Activated T-helper 17 cell treated with anti-CD3 and anti-CD28 coated beads, Interleukin-2, amount 50 U/mL, for 72 hours (primary cell): Measurements from ENCODE around the gene BBS9. TPM values are rescaled to one million over a fixed set of nuclear protein-coding genes. Genes with fewer than 3 reads are reported as not detected.

Source experiments
- ATAC-seq: fragments of 150-1000 bp; cut with Tn5 transposase; replicated peaks from 2 replicates; pipeline ENCODE4 v1.10.0; 2021; ENCODE audit warnings: mild to moderate bottlenecking, moderate library complexity
- H3K27ac Mint-ChIP-seq: one replicate; pipeline ENCODE4 v1.8.0; 2022; ENCODE audit warnings: mixed read lengths
- H3K27me3 Mint-ChIP-seq: one replicate; pipeline ENCODE4 v1.8.0; 2022; ENCODE audit warnings: mixed read lengths
- H3K36me3 Mint-ChIP-seq: one replicate; pipeline ENCODE4 v1.8.0; 2022; ENCODE audit warnings: low read depth, mild to moderate bottlenecking, mixed read lengths
- H3K4me1 Mint-ChIP-seq: one replicate; pipeline ENCODE4 v1.8.0; 2022; ENCODE audit warnings: mixed read lengths
- H3K4me3 Mint-ChIP-seq: one replicate; pipeline ENCODE4 v1.8.0; 2022; ENCODE audit warnings: mild to moderate bottlenecking, mixed read lengths
- H3K9me3 Mint-ChIP-seq: one replicate; pipeline ENCODE4 v1.8.0; 2022; ENCODE audit warnings: mixed read lengths
- total RNA-seq, 2 donors: library from RNA; stranded (reverse); gene quantifications; one replicate each; pipeline ENCODE4 v1.2.3, GENCODE V29; 2022

Gene BBS9
- total RNA-seq, 2 donors from 2014 or later, result 11.3 to 14.4 TPM

DNA sequence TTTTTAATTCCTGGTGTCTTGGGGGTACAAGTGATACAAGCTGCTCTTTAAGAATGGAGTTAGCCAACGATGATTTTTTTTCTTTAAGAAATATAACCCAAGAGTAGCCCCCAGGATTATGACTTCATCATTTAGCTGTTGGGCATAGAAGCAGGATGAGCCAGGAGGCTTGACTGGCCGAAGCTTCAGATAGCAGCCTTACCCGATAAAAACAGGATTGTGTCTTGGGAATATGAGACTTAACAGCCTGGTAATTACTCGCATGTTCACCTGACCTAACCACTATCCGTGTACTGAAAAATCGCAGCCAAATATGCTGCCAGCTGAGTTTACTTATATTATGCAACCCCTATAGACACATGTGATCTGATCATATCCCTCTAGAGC lies 430.0 kb downstream of the BBS9 start:
- Mint-ChIP-seq H3K4me3 (no peak overlapping the region), H3K9me3 (no peaks in the 10 kb centered on the region), H3K4me1 (no peaks in the 10 kb centered on the region), H3K27me3 (no peaks in the 10 kb centered on the region), H3K36me3 (no peaks in the 10 kb centered on the region), H3K27ac (no peak overlapping the region)
- ATAC-seq, result no peak

DNA sequence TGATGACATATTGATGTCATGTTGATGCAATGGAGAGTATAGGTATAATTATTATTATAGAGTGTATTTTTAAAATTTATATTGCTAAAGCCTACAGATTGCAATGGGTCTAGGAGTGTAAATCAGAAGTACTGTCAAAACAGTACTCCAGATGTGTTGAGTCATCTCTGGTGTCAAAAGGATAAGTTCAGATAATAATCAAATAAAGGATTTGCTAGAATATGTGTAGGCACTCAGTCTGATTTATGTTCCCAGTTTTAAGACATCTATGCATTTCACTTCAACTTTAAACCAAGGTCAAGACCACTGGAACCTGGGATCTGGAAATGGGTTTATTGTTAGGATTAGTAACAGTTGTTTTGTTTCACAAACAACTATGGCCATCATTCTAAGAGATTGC lies 433.6 kb downstream of the BBS9 start:
- Mint-ChIP-seq H3K36me3 (no peaks in the 10 kb centered on the region), H3K27me3 (no peaks in the 10 kb centered on the region), H3K9me3 (no peaks in the 10 kb centered on the region), H3K4me1 (no peaks in the 10 kb centered on the region), H3K27ac (no peak overlapping the region), H3K4me3 (no peak overlapping the region)
- no peak for ATAC-seq

DNA sequence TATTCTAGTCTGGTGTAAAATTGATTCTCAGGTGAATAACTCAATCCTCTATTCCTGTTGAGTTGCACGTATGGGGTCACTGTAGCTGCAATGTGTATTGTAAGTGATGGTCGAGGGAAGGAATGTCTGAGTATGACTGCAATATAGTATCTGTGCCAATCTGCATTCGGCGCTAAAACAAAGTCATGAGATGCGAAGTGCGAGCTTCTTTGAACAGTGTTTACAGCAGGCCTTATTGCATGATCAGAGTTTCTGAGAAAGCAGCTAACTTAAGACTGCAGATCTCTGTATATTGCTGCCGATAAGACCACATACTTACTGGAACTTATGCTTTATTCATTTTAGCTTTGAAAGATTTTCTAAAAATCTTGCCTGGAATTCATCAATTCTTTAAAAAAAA lies 434.3 kb downstream of the BBS9 start:
- no peak overlapping the region for H3K27ac Mint-ChIP-seq
- no peak for ATAC-seq
- no peaks in the 10 kb centered on the region for H3K4me1 Mint-ChIP-seq
- H3K4me3 Mint-ChIP-seq, result no peak overlapping the region
- H3K36me3 Mint-ChIP-seq, result no peaks in the 10 kb centered on the region
- H3K27me3 Mint-ChIP-seq, result no peaks in the 10 kb centered on the region
- H3K9me3 Mint-ChIP-seq, result no peaks in the 10 kb centered on the region

DNA sequence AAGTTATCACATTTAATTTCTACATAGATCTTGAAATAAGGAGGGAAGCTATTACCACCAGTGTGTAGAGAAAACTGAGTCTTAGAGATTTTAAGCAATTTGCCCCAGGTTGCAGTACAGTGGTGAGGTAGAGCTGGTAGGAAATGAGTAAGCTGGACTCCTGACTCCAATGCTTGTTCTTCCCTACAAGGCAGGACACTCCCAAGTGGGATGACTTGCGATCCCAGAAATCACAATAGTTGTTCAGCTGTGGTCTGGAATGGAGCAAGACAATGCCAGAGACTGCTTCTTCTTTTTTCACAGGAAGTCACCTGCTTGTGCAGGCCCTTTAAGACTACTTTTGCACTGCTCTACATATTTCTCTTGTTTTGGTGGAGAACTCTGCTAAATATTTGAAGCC lies 448.8 kb downstream of the BBS9 start:
- no peak overlapping the region for H3K4me3 Mint-ChIP-seq
- peaks cover 11% of the 10 kb centered on the region for H3K36me3 Mint-ChIP-seq
- H3K9me3 Mint-ChIP-seq, result peaks cover 11% of the 10 kb centered on the region
- H3K27ac Mint-ChIP-seq, result no peak overlapping the region
- no peaks in the 10 kb centered on the region for H3K27me3 Mint-ChIP-seq
- H3K4me1 Mint-ChIP-seq, result no peaks in the 10 kb centered on the region
- no peak for ATAC-seq

DNA sequence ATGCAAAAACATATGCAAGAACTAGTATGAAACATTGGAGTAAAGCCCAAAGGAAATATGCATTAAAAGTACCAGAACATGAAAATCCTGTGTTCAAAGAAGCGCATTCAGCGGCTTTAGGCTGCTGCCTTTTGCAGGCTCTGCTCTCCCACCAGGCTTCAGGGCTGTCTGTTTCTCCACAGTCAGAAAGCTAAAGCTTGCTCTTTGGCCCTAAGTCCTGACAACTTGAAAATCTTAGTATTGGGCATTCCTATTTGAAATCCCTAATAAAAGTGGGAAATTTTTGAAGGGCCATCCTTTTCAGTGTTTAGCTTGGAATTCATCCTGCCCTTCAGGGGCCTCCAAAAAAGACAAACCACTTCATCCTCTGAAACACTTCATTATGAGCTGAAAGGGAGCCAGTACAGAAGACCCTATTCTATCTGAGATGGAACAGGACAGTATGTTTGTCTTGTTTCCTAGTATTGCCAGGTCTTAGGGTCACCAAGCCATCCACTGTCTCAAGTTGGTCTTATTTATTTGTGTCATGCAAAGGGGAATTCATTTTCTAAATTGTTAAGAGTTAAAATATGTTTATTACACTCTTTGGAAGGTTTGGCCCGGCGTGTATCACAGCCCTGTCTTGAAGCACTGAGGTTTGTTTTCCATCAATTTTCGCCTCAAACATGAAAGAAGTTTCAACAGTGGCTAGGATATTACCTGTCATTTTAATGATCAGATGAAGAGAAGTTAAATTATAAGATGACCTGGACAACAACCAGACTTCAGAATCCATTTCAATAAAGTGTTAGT lies 449.7 kb downstream of the BBS9 start:
- Mint-ChIP-seq H3K36me3 (peaks cover 11% of the 10 kb centered on the region), H3K27ac (no peak overlapping the region), H3K4me3 (no peak overlapping the region), H3K9me3 (peaks cover 5% of the 10 kb centered on the region), H3K4me1 (no peaks in the 10 kb centered on the region), H3K27me3 (no peaks in the 10 kb centered on the region)
- no peak for ATAC-seq

DNA sequence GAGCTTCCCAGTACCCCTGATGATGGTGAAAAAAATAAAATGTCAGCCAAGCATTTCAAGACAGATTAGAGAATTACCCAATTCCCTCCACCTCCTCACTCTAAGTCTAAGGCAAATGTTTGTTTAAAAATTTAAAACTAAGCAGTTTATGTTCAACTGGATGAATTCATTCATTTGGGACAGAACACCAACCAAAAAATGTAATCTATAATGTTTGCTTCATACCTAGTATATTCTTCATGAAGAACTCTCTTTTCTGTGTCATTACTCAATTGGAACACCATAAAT lies 450.3 kb downstream of the BBS9 start:
- no peak overlapping the region for H3K27ac Mint-ChIP-seq
- H3K4me3 Mint-ChIP-seq, result no peak overlapping the region
- no peak for ATAC-seq
- peaks cover 11% of the 10 kb centered on the region for H3K36me3 Mint-ChIP-seq
- peaks cover 5% of the 10 kb centered on the region for H3K9me3 Mint-ChIP-seq
- H3K4me1 Mint-ChIP-seq, result no peaks in the 10 kb centered on the region
- no peaks in the 10 kb centered on the region for H3K27me3 Mint-ChIP-seq

DNA sequence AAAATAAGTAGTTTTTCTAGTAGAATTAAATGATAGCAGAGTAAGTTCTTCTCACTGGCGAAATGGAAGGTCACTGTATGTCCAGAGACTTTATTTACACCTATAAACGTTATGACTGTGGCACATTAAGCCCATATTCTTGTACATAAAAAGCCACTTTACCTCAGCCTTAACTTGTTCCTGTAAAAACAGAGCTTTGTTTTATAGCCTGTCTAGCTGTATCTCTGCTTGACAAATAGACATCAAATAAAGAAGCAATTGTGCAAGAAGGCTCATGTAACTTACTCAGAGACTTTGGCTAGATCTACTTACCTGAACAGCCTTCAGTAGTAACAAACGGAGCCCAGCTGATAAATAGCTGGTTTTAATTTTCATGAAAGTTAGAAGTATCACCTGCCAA lies 451.9 kb downstream of the BBS9 start:
- H3K9me3 Mint-ChIP-seq, result peaks cover under 1% of the 10 kb centered on the region
- H3K27ac Mint-ChIP-seq, result no peak overlapping the region
- no peak overlapping the region for H3K4me3 Mint-ChIP-seq
- ATAC-seq, result no peak
- H3K27me3 Mint-ChIP-seq, result no peaks in the 10 kb centered on the region
- no peaks in the 10 kb centered on the region for H3K4me1 Mint-ChIP-seq
- no peaks in the 10 kb centered on the region for H3K36me3 Mint-ChIP-seq

DNA sequence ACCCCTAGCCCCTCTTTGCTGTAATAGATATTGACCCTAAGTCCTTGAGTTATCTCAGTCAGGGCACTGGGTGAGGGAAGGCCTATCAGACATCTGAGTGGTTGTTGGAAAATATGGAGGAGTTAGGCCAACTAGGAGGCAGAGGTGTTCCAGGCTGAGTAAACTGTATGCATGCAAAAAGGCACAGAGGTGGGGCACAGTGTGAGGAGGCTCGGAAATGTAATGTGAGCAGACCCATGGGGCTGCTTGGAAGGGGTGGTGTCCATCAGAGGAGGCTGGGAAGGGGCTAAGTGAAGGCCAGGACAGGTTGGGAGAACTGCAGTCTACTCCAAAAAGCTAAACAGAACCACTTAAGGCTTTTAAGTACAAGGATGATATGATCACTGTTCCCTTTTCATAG lies 452.7 kb downstream of the BBS9 start:
- ATAC-seq, result no peak
- no peaks in the 10 kb centered on the region for H3K9me3 Mint-ChIP-seq
- no peaks in the 10 kb centered on the region for H3K4me1 Mint-ChIP-seq
- H3K27ac Mint-ChIP-seq, result no peak overlapping the region
- H3K27me3 Mint-ChIP-seq, result no peaks in the 10 kb centered on the region
- no peaks in the 10 kb centered on the region for H3K36me3 Mint-ChIP-seq
- no peak overlapping the region for H3K4me3 Mint-ChIP-seq

DNA sequence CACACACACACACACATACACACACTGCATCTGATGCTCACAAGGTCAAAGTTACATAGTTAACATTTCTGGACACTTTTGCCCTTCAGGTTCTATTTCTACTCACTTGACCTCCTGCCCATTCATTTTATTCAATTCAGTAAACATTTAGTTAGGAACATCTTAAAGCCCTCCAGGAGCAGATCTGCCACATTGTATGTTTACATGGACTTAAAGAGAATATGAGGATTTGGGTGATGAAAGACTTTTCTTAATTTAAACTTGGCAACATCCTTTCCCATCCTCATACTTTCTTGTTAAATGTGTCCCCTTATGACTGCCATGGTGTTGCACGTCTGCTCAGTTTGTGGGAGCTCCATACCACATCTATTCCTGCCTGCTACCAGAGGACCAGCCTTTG lies 453.2 kb downstream of the BBS9 start:
- H3K27ac Mint-ChIP-seq, result no peak overlapping the region
- no peaks in the 10 kb centered on the region for H3K9me3 Mint-ChIP-seq
- no peaks in the 10 kb centered on the region for H3K36me3 Mint-ChIP-seq
- no peak overlapping the region for H3K4me3 Mint-ChIP-seq
- H3K27me3 Mint-ChIP-seq, result no peaks in the 10 kb centered on the region
- no peaks in the 10 kb centered on the region for H3K4me1 Mint-ChIP-seq
- no peak for ATAC-seq

DNA sequence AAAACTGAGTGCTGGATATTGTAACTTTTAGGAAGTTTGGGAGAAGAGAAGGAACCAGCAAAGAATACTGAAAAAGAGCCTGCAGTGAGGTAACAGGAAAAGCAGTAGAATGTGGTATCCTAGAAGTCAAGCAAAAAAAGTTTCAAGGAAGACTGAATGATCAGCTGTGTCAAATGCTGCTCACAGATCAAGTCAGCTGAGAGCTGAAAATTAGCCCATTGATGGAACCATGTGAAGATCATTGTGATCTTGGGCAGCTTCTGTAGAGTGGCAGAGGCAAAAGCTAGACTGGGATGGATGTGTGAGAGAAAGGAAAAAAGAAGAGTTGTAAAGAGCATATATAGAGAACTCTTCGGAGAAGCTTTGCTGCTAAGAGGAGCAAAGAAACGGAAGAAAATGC lies 460.5 kb downstream of the BBS9 start:
- Mint-ChIP-seq H3K4me3 (no peak overlapping the region), H3K4me1 (no peaks in the 10 kb centered on the region), H3K27me3 (no peaks in the 10 kb centered on the region), H3K36me3 (no peaks in the 10 kb centered on the region), H3K9me3 (peaks cover 3% of the 10 kb centered on the region), H3K27ac (no peak overlapping the region)
- no peak for ATAC-seq

DNA sequence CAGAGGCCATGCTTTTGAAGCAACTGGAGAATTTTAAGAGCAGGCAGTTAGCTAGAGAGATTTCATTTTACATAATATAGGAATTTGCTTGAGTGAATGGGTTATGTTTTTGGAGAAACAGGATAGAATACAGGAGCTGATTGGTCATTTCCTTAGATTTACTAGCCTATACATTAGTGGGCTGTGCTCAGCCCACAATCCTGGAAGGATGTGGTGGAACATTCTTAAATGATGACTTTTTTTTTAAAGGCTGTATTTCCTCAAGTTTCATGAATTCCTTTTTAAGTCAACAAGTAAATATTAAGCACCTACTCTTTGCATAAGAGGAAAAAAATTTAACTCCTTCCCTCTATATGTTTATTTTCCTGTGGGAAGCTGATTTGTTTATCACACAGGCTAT lies 461.6 kb downstream of the BBS9 start:
- no peak for ATAC-seq
- peaks cover 3% of the 10 kb centered on the region for H3K9me3 Mint-ChIP-seq
- no peaks in the 10 kb centered on the region for H3K27me3 Mint-ChIP-seq
- no peak overlapping the region for H3K27ac Mint-ChIP-seq
- no peak overlapping the region for H3K4me3 Mint-ChIP-seq
- H3K36me3 Mint-ChIP-seq, result no peaks in the 10 kb centered on the region
- no peaks in the 10 kb centered on the region for H3K4me1 Mint-ChIP-seq

DNA sequence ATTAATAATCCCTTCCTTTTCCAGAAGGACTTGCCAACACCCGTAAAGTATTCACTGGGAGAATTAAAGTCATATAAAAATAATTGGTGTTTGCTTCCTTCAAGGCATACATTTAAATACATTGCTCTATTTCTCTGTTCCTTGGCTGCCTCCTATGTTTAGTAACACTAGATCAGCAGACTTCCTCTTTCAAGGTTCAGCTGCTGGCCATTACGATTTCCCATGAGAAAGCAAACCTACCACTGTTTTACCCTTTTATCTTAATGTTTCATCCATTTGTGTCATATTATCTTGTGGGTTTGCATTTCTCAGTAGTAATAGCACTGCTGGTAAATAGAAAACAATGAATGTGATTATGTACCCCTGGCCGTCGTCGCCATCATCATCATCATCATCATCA lies 462.1 kb downstream of the BBS9 start:
- H3K9me3 Mint-ChIP-seq, result peaks cover 3% of the 10 kb centered on the region

DNA sequence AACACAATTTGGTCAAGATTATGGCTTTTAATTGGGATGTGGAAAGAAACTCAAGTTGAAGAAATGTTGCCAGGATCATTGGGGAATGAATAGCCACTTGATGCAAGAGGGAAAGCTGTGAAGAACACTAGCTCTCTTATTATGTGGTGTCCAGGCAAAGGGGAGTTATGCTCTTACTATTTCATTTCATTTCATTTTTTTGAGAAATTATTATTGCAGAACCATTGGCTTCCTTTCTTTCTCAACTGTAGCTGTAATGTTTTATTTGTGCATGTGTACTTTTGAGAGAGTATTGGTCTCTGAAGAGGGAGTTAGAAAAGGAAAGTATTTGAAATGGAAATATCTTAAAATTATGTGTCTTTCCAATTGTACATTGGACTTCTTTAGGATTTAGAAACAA lies 463.4 kb downstream of the BBS9 start:
- Mint-ChIP-seq H3K27ac (no peak overlapping the region), H3K9me3 (peaks cover 3% of the 10 kb centered on the region), H3K27me3 (no peaks in the 10 kb centered on the region), H3K36me3 (no peaks in the 10 kb centered on the region), H3K4me1 (no peaks in the 10 kb centered on the region), H3K4me3 (no peak overlapping the region)
- ATAC-seq, result no peak

More for the DNA sequence above, 462.1 kb downstream of the BBS9 start:
- H3K4me3 Mint-ChIP-seq, result no peak overlapping the region
- no peaks in the 10 kb centered on the region for H3K36me3 Mint-ChIP-seq
- no peak for ATAC-seq
- no peaks in the 10 kb centered on the region for H3K27me3 Mint-ChIP-seq
- no peaks in the 10 kb centered on the region for H3K4me1 Mint-ChIP-seq
- no peak overlapping the region for H3K27ac Mint-ChIP-seq

DNA sequence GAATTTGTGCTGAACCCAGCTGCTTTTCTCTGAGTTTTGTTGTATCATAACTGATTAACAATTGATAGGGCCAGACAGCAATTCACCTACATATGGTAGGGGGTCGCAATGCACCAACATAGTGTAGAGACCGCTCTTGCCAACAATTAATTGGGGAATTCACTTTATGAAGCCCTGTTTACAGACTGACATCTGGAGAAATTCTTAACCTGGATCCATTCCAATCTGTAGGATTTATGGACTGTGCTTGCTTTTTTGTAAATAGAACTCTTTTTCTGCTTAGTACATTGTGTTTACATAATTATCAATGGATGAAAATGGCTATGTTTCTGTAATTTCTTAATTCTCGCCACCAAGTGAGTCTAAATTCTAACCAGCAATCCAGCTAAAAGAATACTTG lies 464.2 kb downstream of the BBS9 start:
- H3K4me1 Mint-ChIP-seq, result no peaks in the 10 kb centered on the region
- ATAC-seq, result no peak
- H3K27ac Mint-ChIP-seq, result no peak overlapping the region
- H3K36me3 Mint-ChIP-seq, result no peaks in the 10 kb centered on the region
- no peaks in the 10 kb centered on the region for H3K27me3 Mint-ChIP-seq
- H3K9me3 Mint-ChIP-seq, result peaks cover 3% of the 10 kb centered on the region
- no peak overlapping the region for H3K4me3 Mint-ChIP-seq

DNA sequence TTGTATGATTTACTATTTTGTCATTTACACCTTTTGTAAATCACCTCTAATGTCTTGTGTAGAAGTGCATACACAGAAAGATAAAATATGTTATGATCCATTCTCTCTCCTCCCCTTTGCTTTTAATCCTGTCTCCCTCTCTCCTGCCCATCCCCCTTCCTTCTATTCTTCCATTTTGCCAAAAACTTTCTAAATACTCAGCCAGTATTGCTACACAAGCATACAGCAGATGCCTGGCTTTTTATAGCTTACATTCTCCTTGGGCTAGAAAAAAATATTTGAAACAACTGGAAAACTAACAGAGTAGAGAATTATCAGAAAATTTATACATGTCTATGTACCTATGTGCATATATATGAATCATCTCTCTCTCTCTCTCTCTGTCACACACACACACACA lies 467.3 kb downstream of the BBS9 start:
- H3K27ac Mint-ChIP-seq, result no peak overlapping the region
- peaks cover 3% of the 10 kb centered on the region for H3K9me3 Mint-ChIP-seq
- no peaks in the 10 kb centered on the region for H3K27me3 Mint-ChIP-seq
- no peak overlapping the region for H3K4me3 Mint-ChIP-seq
- no peak for ATAC-seq
- H3K4me1 Mint-ChIP-seq, result no peaks in the 10 kb centered on the region
- no peaks in the 10 kb centered on the region for H3K36me3 Mint-ChIP-seq

DNA sequence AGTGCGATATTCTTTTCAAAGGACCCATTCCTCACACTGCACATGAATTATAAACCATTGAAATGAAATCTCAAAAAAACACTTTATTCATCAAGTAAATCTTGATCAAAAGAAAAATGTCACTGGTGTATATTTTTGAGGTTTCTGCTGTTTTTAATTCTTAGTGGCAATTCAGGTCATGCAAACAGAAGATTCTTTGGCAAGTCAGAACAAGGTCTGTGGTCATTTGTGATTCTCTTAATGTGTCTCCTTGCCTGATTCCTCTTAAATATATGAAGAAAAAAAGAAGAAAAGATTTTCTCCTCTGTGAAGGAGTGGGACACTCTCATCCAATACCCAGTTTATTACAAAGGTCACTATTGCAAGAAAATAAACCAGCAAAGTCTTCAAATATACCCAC lies 467.8 kb downstream of the BBS9 start:
- Mint-ChIP-seq H3K27ac (no peak overlapping the region), H3K4me1 (no peaks in the 10 kb centered on the region), H3K27me3 (no peaks in the 10 kb centered on the region), H3K4me3 (no peak overlapping the region), H3K36me3 (no peaks in the 10 kb centered on the region), H3K9me3 (peaks cover 3% of the 10 kb centered on the region)
- ATAC-seq, result no peak
